Lung (tissue), 12 donors: ENCODE data around the gene CLIC5. TPM values are rescaled to one million over a fixed set of nuclear protein-coding genes. Genes with fewer than 3 reads are reported as not detected.

Source experiments
- ATAC-seq: fragments of 200-7000 bp; cut with Tn5 transposase; one replicate; pipeline ENCODE4 v1.9.1; 2020; ENCODE audit warnings: moderate number of reproducible peaks; ENCODE audit not compliant: insufficient read depth, low FRiP score
- DNase-seq, 3 donors: peaks; one replicate each; pipeline ENCODE4 v3.0.0-alpha.2; 2013 to 2017
- H3K27ac ChIP-seq, 2 donors: one replicate each; pipeline ENCODE4 v1.5.1; 2013; ENCODE audit warnings: mild to moderate bottlenecking in 2 of 2, moderate library complexity in 2 of 2, control low read depth in 1 of 2, inconsistent platforms in 1 of 2, low read depth in 1 of 2, low read length in 1 of 2
- H3K27me3 ChIP-seq, 3 donors: one replicate each; pipeline ENCODE4 v1.5.1; 2013; ENCODE audit warnings: low read length in 2 of 3; ENCODE audit not compliant: control insufficient read depth in 3 of 3, insufficient read depth in 3 of 3
- H3K36me3 ChIP-seq, 4 donors: one replicate each; pipeline ENCODE4 v1.5.1; 2013; ENCODE audit warnings: low read length in 4 of 4, mild to moderate bottlenecking in 1 of 4, moderate library complexity in 1 of 4; ENCODE audit not compliant: control insufficient read depth in 4 of 4, insufficient read depth in 4 of 4
- H3K4me1 ChIP-seq, 5 donors: one replicate each; pipeline ENCODE4 v1.5.1; 2013; ENCODE audit warnings: low read length in 5 of 5, mild to moderate bottlenecking in 2 of 5, moderate library complexity in 1 of 5; ENCODE audit not compliant: control insufficient read depth in 5 of 5, insufficient read depth in 5 of 5
- H3K4me3 ChIP-seq: one replicate; pipeline ENCODE4 v1.5.1; 2013; ENCODE audit warnings: mild to moderate bottlenecking, control low read depth, moderate library complexity
- H3K9ac ChIP-seq, 2 donors: one replicate each; pipeline ENCODE4 v1.5.1; 2013; ENCODE audit warnings: low read length in 2 of 2, control low read depth in 1 of 2; ENCODE audit not compliant: insufficient read depth in 1 of 2
- H3K9me3 ChIP-seq, 4 donors: one replicate each; pipeline ENCODE4 v1.5.1; 2013; ENCODE audit warnings: low read length in 3 of 4, mild to moderate bottlenecking in 1 of 4, moderate library complexity in 1 of 4; ENCODE audit not compliant: control insufficient read depth in 4 of 4, insufficient read depth in 3 of 4
- WGBS, 2 donors: extraction: QIAGEN DNeasy Blood & Tissue Kit; methylation state at CpG; one replicate each; pipeline ENCODE4 v1.1.7; 2013; 5-methylcytosine and 5-hydroxymethylcytosine counted together
- polyA plus RNA-seq, 2 donors: library from polyadenylated mRNA; stranded (reverse); fragments of 200-250 nt; gene quantifications; one replicate each; pipeline ENCODE4 v1.2.1, GENCODE V29; 2013
- total RNA-seq, 2 donors: library from RNA; depleted of rRNA in 1 of 2; stranded (reverse); fragments of >200 nt in 1 of 2; gene quantifications; one replicate each; pipeline ENCODE4 v1.2.1, GENCODE V29; 2014 to 2021
- TF ChIP-seq, protein P1 (sequence below): IDR thresholded peaks from 2 replicates; pipeline ENCODE4 v1.5.1; 2012; ENCODE audit warnings: mild to moderate bottlenecking; ENCODE audit errors: control extremely low read depth, extremely low read depth
- donor health status: control.
- donor health status: control.
- donor health status: Bipolar disorder and iron deficiency.
- donor health status: healthy.
- donor health status: DM: yes; HTN: yes; CAD: no.

CLIC5 gene
- total and polyA plus RNA-seq, 4 donors, result 14.8 to 92.3 (median 40.7) TPM

DNA sequence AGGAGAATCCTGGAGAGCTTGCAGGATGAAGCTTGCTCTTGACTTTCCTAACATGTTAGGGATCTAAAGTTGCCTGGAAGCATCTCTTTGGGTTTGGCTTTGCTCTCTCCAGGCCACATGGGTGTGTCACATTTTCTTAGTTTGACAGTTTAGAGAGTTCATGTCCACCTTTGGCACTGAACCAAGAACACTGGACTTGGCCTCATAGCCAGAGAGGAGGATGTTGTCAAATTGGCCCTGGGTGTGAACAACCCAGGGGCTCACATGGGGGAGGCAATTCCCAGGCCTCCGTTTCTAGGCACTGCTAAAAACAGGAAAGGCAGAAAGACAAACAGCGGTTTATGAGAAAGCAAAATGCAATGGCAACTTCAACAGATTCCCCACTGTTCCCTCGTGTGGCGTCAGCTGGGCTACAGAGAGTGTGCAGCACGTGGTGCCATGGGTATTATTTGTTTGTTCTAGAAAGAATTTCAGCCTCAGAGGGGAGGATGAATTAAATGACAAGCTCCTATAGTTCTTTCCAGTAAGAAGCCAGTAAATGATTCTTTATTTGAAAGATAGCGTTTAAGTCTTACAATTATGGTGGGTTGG is 93.9 kb downstream of the CLIC5 start:
- H3K9ac ChIP-seq, result no peak overlapping the region
- TF ChIP-seq, protein P1, sequence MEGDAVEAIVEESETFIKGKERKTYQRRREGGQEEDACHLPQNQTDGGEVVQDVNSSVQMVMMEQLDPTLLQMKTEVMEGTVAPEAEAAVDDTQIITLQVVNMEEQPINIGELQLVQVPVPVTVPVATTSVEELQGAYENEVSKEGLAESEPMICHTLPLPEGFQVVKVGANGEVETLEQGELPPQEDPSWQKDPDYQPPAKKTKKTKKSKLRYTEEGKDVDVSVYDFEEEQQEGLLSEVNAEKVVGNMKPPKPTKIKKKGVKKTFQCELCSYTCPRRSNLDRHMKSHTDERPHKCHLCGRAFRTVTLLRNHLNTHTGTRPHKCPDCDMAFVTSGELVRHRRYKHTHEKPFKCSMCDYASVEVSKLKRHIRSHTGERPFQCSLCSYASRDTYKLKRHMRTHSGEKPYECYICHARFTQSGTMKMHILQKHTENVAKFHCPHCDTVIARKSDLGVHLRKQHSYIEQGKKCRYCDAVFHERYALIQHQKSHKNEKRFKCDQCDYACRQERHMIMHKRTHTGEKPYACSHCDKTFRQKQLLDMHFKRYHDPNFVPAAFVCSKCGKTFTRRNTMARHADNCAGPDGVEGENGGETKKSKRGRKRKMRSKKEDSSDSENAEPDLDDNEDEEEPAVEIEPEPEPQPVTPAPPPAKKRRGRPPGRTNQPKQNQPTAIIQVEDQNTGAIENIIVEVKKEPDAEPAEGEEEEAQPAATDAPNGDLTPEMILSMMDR, result no peak
- no peak for ATAC-seq
- peaks cover 0 to 16% (median 0%) of the 10 kb centered on the region in 5 donors for H3K4me1 ChIP-seq
- no peak overlapping the region for H3K4me3 ChIP-seq
- 69 to 71% methylated on average over 6 of the region's 6 CpGs for WGBS, 2 donors
- peaks cover 0 to 5% (median 0%) of the 10 kb centered on the region in 3 donors for H3K27me3 ChIP-seq
- H3K27ac ChIP-seq, result no peak overlapping the region
- peak in 1 of 3 donors; percentile 16 for DNase-seq
- no peaks in the 10 kb centered on the region for H3K36me3 ChIP-seq
- no peaks in the 10 kb centered on the region for H3K9me3 ChIP-seq

DNA sequence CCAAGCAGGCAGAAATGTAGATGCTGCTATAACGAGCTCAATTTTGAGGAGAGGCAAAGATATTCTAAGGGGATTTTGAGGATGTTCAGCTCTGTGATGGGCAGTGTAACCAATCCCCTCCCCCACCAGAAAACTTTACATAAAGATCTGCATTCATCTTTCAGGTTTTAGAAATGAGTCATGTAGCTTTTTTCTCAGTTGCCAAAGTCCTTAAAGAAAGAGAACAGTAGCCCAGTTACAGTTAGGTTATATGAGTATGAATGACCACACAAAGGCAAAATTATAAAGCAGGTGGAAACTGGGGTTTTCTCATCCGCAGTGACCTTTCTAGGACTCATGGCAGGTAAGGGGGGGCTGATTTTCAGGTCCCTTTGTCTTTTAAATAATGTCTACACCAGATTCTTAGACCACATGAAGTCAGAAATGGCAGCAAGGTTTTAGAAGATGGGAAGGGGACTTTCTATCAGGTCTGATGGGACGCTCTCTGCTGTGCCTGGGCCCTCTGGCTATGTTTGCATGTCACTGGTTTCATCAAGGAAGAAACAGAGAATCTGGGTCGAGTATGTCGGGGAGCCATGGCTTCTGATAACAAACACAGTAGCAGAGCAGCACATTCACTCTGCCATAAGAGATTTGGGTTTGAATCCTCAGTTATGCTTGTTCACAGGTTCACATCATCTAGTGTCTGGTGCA is 94.7 kb downstream of the CLIC5 start:
- Histone ChIP-seq H3K9me3 (no peaks in the 10 kb centered on the region), H3K27me3 (peaks cover 0 to 5% (median 0%) of the 10 kb centered on the region in 3 donors), H3K36me3 (no peaks in the 10 kb centered on the region), H3K4me1 (peaks cover 0 to 16% (median 0%) of the 10 kb centered on the region in 5 donors), H3K27ac (no peak overlapping the region), H3K9ac (no peak overlapping the region), H3K4me3 (no peak overlapping the region)
- DNase-seq (no peak), ATAC-seq (no peak)
- WGBS, 2 donors, result 87 to 93% methylated on average over 5 of the region's 5 CpGs
- TF ChIP-seq, protein P1, result no peak

DNA sequence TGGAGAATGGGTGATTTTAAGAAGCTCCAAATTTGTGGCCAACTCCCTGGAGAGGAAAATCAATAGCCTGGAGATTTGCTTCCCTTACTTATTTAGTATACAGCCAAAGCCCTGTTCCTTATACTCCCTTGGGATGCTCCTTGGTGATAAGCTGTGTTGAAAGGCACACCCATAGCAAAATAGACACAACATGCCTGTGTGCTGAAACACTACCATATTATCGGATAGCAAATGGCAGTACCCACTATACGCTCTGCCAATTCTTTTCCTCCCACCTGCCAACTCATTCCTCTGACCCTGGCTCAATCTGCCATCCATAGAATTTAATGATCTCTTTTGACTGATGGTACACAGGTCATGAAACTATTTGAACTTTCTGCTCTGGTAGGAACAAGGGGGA is 98.2 kb downstream of the CLIC5 start:
- Histone ChIP-seq H3K9ac (no peak overlapping the region), H3K27ac (no peak overlapping the region), H3K36me3 (peaks cover 0 to 14% (median 3%) of the 10 kb centered on the region in 4 donors), H3K9me3 (no peaks in the 10 kb centered on the region), H3K4me3 (no peak overlapping the region), H3K4me1 (peaks cover 0 to 9% (median 0%) of the 10 kb centered on the region in 5 donors), H3K27me3 (peaks cover 0 to 5% (median 0%) of the 10 kb centered on the region in 3 donors)
- DNase-seq (no peak), ATAC-seq (no peak)
- 95 to 98% methylated on average over 2 of the region's 2 CpGs for WGBS, 2 donors
- TF ChIP-seq, protein P1, result no peak
